Activated CD4-positive, alpha-beta T cell treated with anti-CD3 and anti-CD28 coated beads for 36 hours (primary cell): ENCODE results near the gene MAML3. TPM values are rescaled to one million over a fixed set of nuclear protein-coding genes. Genes with fewer than 3 reads are reported as not detected.

Experiments
- ATAC-seq: fragments of 200-7000 bp; cut with Tn5 transposase; one replicate; pipeline ENCODE4 v1.10.0; 2021; ENCODE audit warnings: mild to moderate bottlenecking, moderate library complexity
- CTCF ChIA-PET: fragments of 350-600 bp; sonication (Branson Sonifier 250); formaldehyde crosslinking; loops from one replicate; lab custom pipeline; 2021; ENCODE audit warnings: antibody characterized with exemption; lab: Charles Lee
- POLR2A ChIA-PET: fragments of 350-600 bp; sonication (Branson Sonifier 250); formaldehyde crosslinking; loops from one replicate; lab custom pipeline; 2021; ENCODE audit warnings: antibody characterized with exemption, inconsistent platforms; lab: Charles Lee
- DNase-seq: peaks from one replicate; pipeline ENCODE4 v3.0.0-alpha.2; 2020
- H3K27ac Mint-ChIP-seq: one replicate; pipeline ENCODE4 v1.8.0; 2021; ENCODE audit warnings: mixed read lengths
- H3K27me3 Mint-ChIP-seq: one replicate; pipeline ENCODE4 v1.8.0; 2021; ENCODE audit warnings: mixed read lengths
- H3K36me3 Mint-ChIP-seq: one replicate; pipeline ENCODE4 v1.8.0; 2021; ENCODE audit warnings: low read depth, mixed read lengths
- H3K4me1 Mint-ChIP-seq: one replicate; pipeline ENCODE4 v1.8.0; 2021; ENCODE audit warnings: mixed read lengths
- H3K4me3 Mint-ChIP-seq: one replicate; pipeline ENCODE4 v1.8.0; 2021; ENCODE audit warnings: mild to moderate bottlenecking, moderate library complexity, mixed read lengths
- H3K9me3 Mint-ChIP-seq: one replicate; pipeline ENCODE4 v1.8.0; 2021; ENCODE audit warnings: low read depth, mixed read lengths
- intact Hi-C, 2 experiments: fragments of 100-400 bp; cut with DNase I in 1 of 2; cut with micrococcal nuclease in 1 of 2; formaldehyde crosslinking; loops; one replicate each; pipeline versions ENCODE4 v1.14.2 to v1.15.1; 2022 to 2024; cut with DNase I, micrococcal nuclease
- total RNA-seq, 2 experiments: library from RNA; stranded (reverse); gene quantifications; one replicate each; pipeline ENCODE4 v1.2.3, GENCODE V29; 2021

MAML3 gene
- total RNA-seq, 2 experiments from 2014 or later: 1.6 to 1.9 TPM

DNA sequence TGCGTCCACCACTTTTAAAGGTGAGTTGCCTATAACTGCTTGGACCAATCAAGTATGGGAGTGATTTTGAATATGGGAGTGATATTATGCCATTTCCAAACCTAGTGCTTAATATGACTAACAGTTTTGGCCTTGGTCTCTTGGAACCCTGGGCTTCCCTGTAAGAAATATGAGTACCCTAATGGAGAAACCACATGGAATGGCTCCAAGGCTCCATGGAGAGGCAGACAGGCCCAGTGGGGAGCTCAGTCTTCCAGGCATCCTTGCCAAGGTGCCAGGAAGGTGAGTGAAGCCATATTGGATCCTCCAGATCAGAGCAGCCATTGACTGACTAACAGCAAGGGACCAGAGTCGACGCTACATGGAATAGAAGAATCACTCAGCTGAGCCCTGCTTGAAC is 53.2 kb downstream of the MAML3 start:
- Mint-ChIP-seq H3K9me3 (no peaks in the 10 kb centered on the region), H3K27me3 (no peaks in the 10 kb centered on the region), H3K4me3 (no peak overlapping the region), H3K36me3 (no peaks in the 10 kb centered on the region), H3K27ac (no peak overlapping the region), H3K4me1 (peaks cover 71% of the 10 kb centered on the region)
- no peak for ATAC-seq
- ChIA-PET CTCF (no interaction called here), POLR2A (no interaction called here)
- no peak for DNase-seq
- intact Hi-C loops: no loop called here

GRCh38 chr4:140099983-140100382 is 54.0 kb downstream of the MAML3 start:
- peak; percentile 25 for DNase-seq

DNA sequence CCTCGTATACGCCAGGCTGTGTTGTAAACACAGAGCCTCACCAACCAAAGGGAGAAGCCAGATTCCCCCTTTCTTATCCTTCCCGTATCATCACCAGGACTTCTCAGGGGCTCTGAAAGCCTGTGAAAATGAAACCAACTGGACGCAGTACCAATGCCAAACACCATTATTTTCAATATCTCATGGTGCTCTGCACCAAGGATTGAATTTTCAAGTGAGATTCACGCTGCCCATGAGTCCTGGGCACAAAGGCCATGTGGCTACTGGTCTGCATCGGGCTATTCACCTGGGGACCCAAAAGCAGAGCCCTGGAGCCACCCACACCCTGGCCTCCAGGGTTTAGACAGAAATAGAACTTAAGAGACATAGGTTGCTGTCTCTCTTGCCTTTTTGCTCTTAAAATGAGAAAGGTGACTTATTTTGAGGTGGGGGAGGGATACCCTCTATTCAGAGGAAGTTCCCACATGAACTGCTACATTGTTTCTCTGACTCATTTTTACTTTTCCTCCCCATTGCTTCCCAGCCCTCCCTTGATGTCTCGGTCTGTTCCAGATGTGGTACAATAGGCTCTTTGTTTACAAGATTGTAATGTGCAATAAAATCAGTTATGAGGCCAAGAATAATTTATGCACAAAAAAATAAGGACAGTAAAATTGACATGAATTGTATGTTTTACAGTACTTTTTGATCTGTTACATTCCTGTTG is 55.4 kb downstream of the MAML3 start:
- H3K27ac Mint-ChIP-seq: peak overlapping the region; percentile 48

More at GRCh38 chr4:140099983-140100382, 54.0 kb downstream of the MAML3 start:
- Mint-ChIP-seq H3K9me3 (no peaks in the 10 kb centered on the region), H3K27me3 (no peaks in the 10 kb centered on the region), H3K36me3 (no peaks in the 10 kb centered on the region), H3K4me1 (peaks cover 79% of the 10 kb centered on the region), H3K27ac (peak overlapping the region; percentile 48), H3K4me3 (peak overlapping the region; percentile 37)
- ChIA-PET CTCF (interaction anchor here (1.2 kb wide), 1 partner anchor 443 kb away, joined by 4 read pairs; no protein-coding TSS in a partner anchor), POLR2A (no interaction called here)
- intact Hi-C loops: loop anchor here (5.0 to 10.0 kb wide), 4 partner anchors 48 to 925 kb away; partner anchors contain the start of genes ELF2 (in 1 of the 2) and SCOC (in 1 of the 2)
- no peak for ATAC-seq

GRCh38 chr4:140097572-140097971 is 56.4 kb downstream of the MAML3 start:
- Mint-ChIP-seq H3K27ac (peak overlapping the region; percentile 99), H3K27me3 (no peaks in the 10 kb centered on the region), H3K9me3 (no peaks in the 10 kb centered on the region), H3K36me3 (no peaks in the 10 kb centered on the region), H3K4me1 (peaks cover 84% of the 10 kb centered on the region), H3K4me3 (no peak overlapping the region)
- DNase-seq (no peak), ATAC-seq (no peak)
- intact Hi-C loops: loop anchor here (2.0 to 10.0 kb wide), 5 partner anchors 19 to 923 kb away; partner anchors contain the start of genes ELF2 (in 1 of the 2) and SCOC (in 1 of the 2)
- ChIA-PET CTCF (no interaction called here), POLR2A (no interaction called here)

More for the DNA sequence above, 55.4 kb downstream of the MAML3 start:
- Mint-ChIP-seq H3K27me3 (no peaks in the 10 kb centered on the region), H3K4me1 (peaks cover 88% of the 10 kb centered on the region), H3K9me3 (no peaks in the 10 kb centered on the region), H3K4me3 (no peak overlapping the region), H3K36me3 (no peaks in the 10 kb centered on the region)
- ChIA-PET POLR2A (no interaction called here), CTCF (interaction anchor here (0.6 to 1.2 kb wide), 2 partner anchors 96 to 441 kb away, joined by 3 to 4 read pairs; no protein-coding TSS in a partner anchor)
- DNase-seq (no peak), ATAC-seq (no peak)
- intact Hi-C loops: loop anchor here (5.0 to 10.0 kb wide), 4 partner anchors 46 to 924 kb away; partner anchors contain the start of genes ELF2 (in 1 of the 2) and SCOC (in 1 of the 2)

DNA sequence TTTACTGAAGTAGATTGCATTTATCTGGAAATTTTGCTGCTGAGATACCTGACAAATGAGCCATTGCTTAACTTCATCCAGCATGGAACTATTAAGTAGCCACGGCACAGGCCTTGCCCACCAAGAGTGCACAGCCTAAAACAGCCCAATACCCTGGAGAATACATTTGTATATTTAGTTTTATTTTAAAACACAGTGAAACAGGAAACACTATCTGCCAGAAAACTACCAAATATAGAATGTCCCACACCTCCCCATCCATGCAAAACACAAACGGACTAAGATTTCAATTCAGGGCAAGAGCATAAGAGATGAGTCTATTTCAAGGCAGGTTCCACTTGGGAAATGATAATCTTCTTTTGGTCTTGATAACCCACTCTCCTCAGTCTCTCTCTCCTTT is 57.1 kb downstream of the MAML3 start:
- peak overlapping the region; percentile 75 for H3K4me3 Mint-ChIP-seq
- no peaks in the 10 kb centered on the region for H3K27me3 Mint-ChIP-seq
- DNase-seq (no peak), ATAC-seq (no peak)
- ChIA-PET CTCF (no interaction called here), POLR2A (interaction anchor here (0.5 to 1.2 kb wide), 2 partner anchors 48 to 157 kb away, joined by 3 to 4 read pairs; no protein-coding TSS in a partner anchor)
- H3K4me1 Mint-ChIP-seq: peaks cover 85% of the 10 kb centered on the region
- no peaks in the 10 kb centered on the region for H3K9me3 Mint-ChIP-seq
- intact Hi-C loops: loop anchor here (1.0 to 10.0 kb wide), 10 partner anchors 7 to 922 kb away; partner anchors contain the start of genes ELF2 (in 1 of the 2) and SCOC (in 1 of the 2)
- peak overlapping the region; percentile 99 for H3K27ac Mint-ChIP-seq
- H3K36me3 Mint-ChIP-seq: no peaks in the 10 kb centered on the region

DNA sequence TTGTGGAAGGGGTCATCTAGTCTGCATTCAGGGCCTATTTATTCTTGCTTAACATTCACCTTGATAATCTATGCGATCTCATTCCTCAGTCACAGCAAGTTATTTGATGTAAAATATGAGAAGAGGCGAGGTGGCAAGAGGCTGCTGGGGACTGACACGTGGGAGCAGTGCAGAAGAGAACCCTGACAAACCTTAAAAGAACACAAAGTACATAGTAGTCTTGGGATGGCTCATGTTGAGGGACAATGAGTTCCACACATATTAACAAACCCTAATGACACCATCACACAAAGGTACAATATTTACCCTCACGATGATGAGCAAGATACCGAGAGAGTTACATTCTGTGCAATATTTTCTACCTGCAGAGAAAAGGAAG is 57.5 kb downstream of the MAML3 start:
- POLR2A ChIA-PET: interaction anchor here (0.6 to 1.2 kb wide), 6 partner anchors 12 to 344 kb away, joined by 3 to 7 read pairs (median 4); no protein-coding TSS in a partner anchor
- Mint-ChIP-seq H3K27me3 (no peaks in the 10 kb centered on the region), H3K4me3 (peak overlapping the region; percentile 75), H3K36me3 (no peaks in the 10 kb centered on the region), H3K9me3 (no peaks in the 10 kb centered on the region), H3K27ac (peak overlapping the region; percentile 99), H3K4me1 (peaks cover 88% of the 10 kb centered on the region)
- intact Hi-C loops: loop anchor here (1.0 to 10.0 kb wide), 10 partner anchors 8 to 922 kb away; partner anchors contain the start of genes ELF2 (in 1 of the 2) and SCOC (in 1 of the 2)
- DNase-seq: peak; percentile 47
- CTCF ChIA-PET: interaction anchor here (1.2 to 1.5 kb wide), 2 partner anchors 26 to 46 kb away, joined by 5 to 7 read pairs; no protein-coding TSS in a partner anchor
- peak; percentile 25 for ATAC-seq

DNA sequence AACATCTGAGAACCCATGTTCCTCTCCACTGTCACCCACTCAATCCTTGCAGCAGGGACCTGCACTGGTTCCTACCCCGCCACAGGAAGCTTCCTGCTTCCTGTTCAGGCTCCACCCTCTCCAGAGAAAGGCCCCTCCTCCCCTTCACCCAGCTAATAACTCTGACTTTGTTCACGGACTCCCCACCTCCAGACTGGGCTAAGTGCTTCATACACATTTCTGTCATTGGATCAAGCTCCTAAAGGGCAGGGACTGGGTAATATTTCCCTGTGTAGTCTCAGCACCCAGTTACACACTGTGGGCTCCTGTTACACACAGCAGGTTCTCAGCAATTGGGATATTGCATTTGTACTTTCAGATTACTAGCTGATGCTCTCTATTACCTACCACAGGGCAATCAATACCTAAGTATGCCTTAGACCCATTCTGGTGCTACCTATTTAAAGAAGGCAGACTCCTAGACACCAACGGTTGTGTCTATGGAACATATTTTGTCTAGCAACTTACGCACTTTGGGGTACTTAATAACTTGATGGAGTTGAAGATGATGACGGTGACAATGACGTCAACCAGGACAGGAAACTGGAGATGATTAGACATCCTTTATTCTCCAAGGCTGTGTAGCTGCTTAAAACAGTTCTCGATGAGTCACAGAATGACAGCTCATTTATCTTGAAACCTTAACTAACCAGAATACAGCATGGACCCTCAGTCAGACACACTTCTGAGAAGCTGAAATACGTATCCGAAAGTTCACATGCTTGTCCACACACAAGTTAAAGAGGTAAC is 58.1 kb downstream of the MAML3 start:
- no peaks in the 10 kb centered on the region for H3K9me3 Mint-ChIP-seq
- ATAC-seq (peak; percentile 83), DNase-seq (peak; percentile 81)
- POLR2A ChIA-PET: interaction anchor here (0.6 to 1.6 kb wide), 7 partner anchors 12 to 343 kb away, joined by 3 to 7 read pairs (median 4); no protein-coding TSS in a partner anchor
- H3K27me3 Mint-ChIP-seq: no peaks in the 10 kb centered on the region
- peak overlapping the region; percentile 75 for H3K4me3 Mint-ChIP-seq
- peaks cover 93% of the 10 kb centered on the region for H3K4me1 Mint-ChIP-seq
- intact Hi-C loops: loop anchor here (1.0 to 10.0 kb wide), 13 partner anchors 8 to 921 kb away; partner anchors contain the start of genes ELF2 (in 1 of the 2), ELMOD2 (in 1 of the 2) and SCOC (in 1 of the 2)
- peak overlapping the region; percentile 99 for H3K27ac Mint-ChIP-seq
- CTCF ChIA-PET: interaction anchor here (0.7 to 1.5 kb wide), 3 partner anchors 25 to 486 kb away, joined by 3 to 7 read pairs (median 5); no protein-coding TSS in a partner anchor
- H3K36me3 Mint-ChIP-seq: no peaks in the 10 kb centered on the region

- Mint-ChIP-seq H3K36me3 (no peaks in the 10 kb centered on the region), H3K27me3 (no peaks in the 10 kb centered on the region), H3K27ac (peak overlapping the region; percentile 99), H3K9me3 (no peaks in the 10 kb centered on the region), H3K4me1 (peaks cover 86% of the 10 kb centered on the region), H3K4me3 (peak overlapping the region; percentile 75)
- POLR2A ChIA-PET: interaction anchor here (1.6 kb wide), 1 partner anchor 24 kb away, joined by 5 read pairs; no protein-coding TSS in a partner anchor
- CTCF ChIA-PET: interaction anchor here (0.7 to 1.5 kb wide), 7 partner anchors 17 to 485 kb away, joined by 3 to 7 read pairs (median 3); partner anchors contain the start of gene MAML3
- DNase-seq (peak; percentile 86), ATAC-seq (peak; percentile 52)
- intact Hi-C loops: loop anchor here (1.0 to 10.0 kb wide), 7 partner anchors 22 to 920 kb away; partner anchors contain the start of genes ELF2 (in 1 of the 2), ELMOD2 (in 1 of the 2) and SCOC (in 1 of the 2)
These were observed 59.3 kb downstream of the MAML3 start for GRCh38 chr4:140094438-140095420.

- DNase-seq (peak; percentile 45), ATAC-seq (no peak)
- POLR2A ChIA-PET: interaction anchor here (0.7 kb wide), 1 partner anchor 30 kb away, joined by 7 read pairs; no protein-coding TSS in a partner anchor
- Mint-ChIP-seq H3K27me3 (peaks cover 4% of the 10 kb centered on the region), H3K9me3 (no peaks in the 10 kb centered on the region), H3K4me3 (peak overlapping the region; percentile 13), H3K4me1 (peaks cover 61% of the 10 kb centered on the region), H3K36me3 (no peaks in the 10 kb centered on the region), H3K27ac (peak overlapping the region; percentile 40)
- CTCF ChIA-PET: no interaction called here
- intact Hi-C loops: loop anchor here in 1 of 2 experiments (10.0 kb wide), 1 partner anchor 917 kb away; the partner anchor contains the start of gene ELF2
These were observed 61.7 kb downstream of the MAML3 start for GRCh38 chr4:140092094-140092851.
